CD8-positive, alpha-beta memory T cell (primary cell): ENCODE measurements around the gene MAPK6. TPM values are rescaled to one million over a fixed set of nuclear protein-coding genes. Genes with fewer than 3 reads are reported as not detected.

Experiments used
- CTCF ChIA-PET: fragments of 350-600 bp; sonication (Branson Sonifier 250); formaldehyde crosslinking; loops from one replicate; lab custom pipeline; 2021; ENCODE audit warnings: antibody characterized with exemption; lab: Charles Lee
- POLR2A ChIA-PET: fragments of 350-600 bp; sonication (Branson Sonifier 250); formaldehyde crosslinking; loops from one replicate; lab custom pipeline; 2021; ENCODE audit warnings: antibody characterized with exemption; lab: Charles Lee
- DNase-seq, 5 donors: peaks; one replicate each; pipeline versions ENCODE4 v3.0.0 to v3.0.0-alpha.2; 2020 to 2022; ENCODE audit warnings: mixed read lengths in 1 of 5
- H3K27ac ChIP-seq: one replicate; pipeline ENCODE4 v1.7.0; 2013; ENCODE audit warnings: low read depth, mild to moderate bottlenecking, low read length, moderate library complexity
- H3K27me3 ChIP-seq: 2 replicates; pipeline ENCODE4 v1.7.0; 2013; ENCODE audit warnings: low read length, mild to moderate bottlenecking; ENCODE audit not compliant: insufficient read depth, poor library complexity, severe bottlenecking
- H3K36me3 ChIP-seq: 2 replicates; pipeline ENCODE4 v1.7.0; 2013; ENCODE audit warnings: mild to moderate bottlenecking, low read length, moderate library complexity; ENCODE audit not compliant: insufficient read depth
- H3K4me1 ChIP-seq: 2 replicates; pipeline ENCODE4 v1.7.0; 2013; ENCODE audit warnings: mild to moderate bottlenecking, low read length, moderate library complexity; ENCODE audit not compliant: insufficient read depth
- H3K4me3 ChIP-seq: 2 replicates; pipeline ENCODE4 v1.7.0; 2013; ENCODE audit warnings: mild to moderate bottlenecking, low read length
- H3K9me3 ChIP-seq: 2 replicates; pipeline ENCODE4 v1.7.0; 2013; ENCODE audit warnings: mild to moderate bottlenecking, low read length
- H3K27ac Mint-ChIP-seq, 8 donors: one replicate each; pipeline ENCODE4 v1.8.0; 2020 to 2021; ENCODE audit warnings: mixed read lengths in 8 of 8, mild to moderate bottlenecking in 6 of 8, inconsistent platforms in 3 of 8, moderate library complexity in 3 of 8
- H3K27me3 Mint-ChIP-seq, 2 donors: one replicate each; pipeline ENCODE4 v1.8.0; 2020 to 2021; ENCODE audit warnings: mixed read lengths in 2 of 2, mild to moderate bottlenecking in 1 of 2, moderate library complexity in 1 of 2
- H3K36me3 Mint-ChIP-seq, 3 donors: one replicate each; pipeline ENCODE4 v1.8.0; 2020 to 2021; ENCODE audit warnings: mixed read lengths in 3 of 3, inconsistent platforms in 1 of 3, mild to moderate bottlenecking in 1 of 3
- H3K4me1 Mint-ChIP-seq, 3 donors: one replicate each; pipeline ENCODE4 v1.8.0; 2020 to 2021; ENCODE audit warnings: mixed read lengths in 3 of 3, inconsistent platforms in 1 of 3, mild to moderate bottlenecking in 1 of 3
- H3K4me3 Mint-ChIP-seq, 7 donors: one replicate each; pipeline ENCODE4 v1.8.0; 2020 to 2021; ENCODE audit warnings: mixed read lengths in 7 of 7, mild to moderate bottlenecking in 6 of 7, moderate library complexity in 4 of 7, inconsistent platforms in 2 of 7
- H3K9me3 Mint-ChIP-seq, 5 donors: one replicate each; pipeline ENCODE4 v1.8.0; 2020 to 2022; ENCODE audit warnings: mixed read lengths in 5 of 5, mild to moderate bottlenecking in 3 of 5, moderate library complexity in 2 of 5, inconsistent platforms in 1 of 5
- polyA plus RNA-seq: library from polyadenylated mRNA; unstranded; fragments of 300-500 nt; fragmentation: Illumina TruSeq; gene quantifications from one replicate; pipeline ENCODE4 v1.2.3, GENCODE V29; 2021
- total RNA-seq, 2 experiments: library from RNA; stranded (reverse); gene quantifications; one replicate each; pipeline ENCODE4 v1.2.3, GENCODE V29; 2021

MAPK6 gene
- total and polyA plus RNA-seq, 3 experiments from 2014 or later, result 7.9 to 103 (median 97.6) TPM

GRCh38 chr15:52107238-52107637 is 88.2 kb downstream of the MAPK6 start:
- CTCF ChIA-PET, result interaction anchor here (1.9 kb wide), 1 partner anchor 29 kb away, joined by 6 read pairs; no protein-coding TSS in a partner anchor
- Mint-ChIP-seq H3K9me3 (no peaks in the 10 kb centered on the region), H3K27me3 (peaks cover 16 to 45% of the 10 kb centered on the region in 2 donors), H3K36me3 (peaks cover 0 to 6% (median 0%) of the 10 kb centered on the region in 3 donors), H3K27ac (no peak overlapping the region), H3K4me1 (peaks cover 2 to 6% (median 4%) of the 10 kb centered on the region in 3 donors), H3K4me3 (no peak overlapping the region)
- no peak for DNase-seq
- no peaks in the 10 kb centered on the region for H3K4me1 ChIP-seq
- no peak overlapping the region for H3K27ac ChIP-seq
- no peak overlapping the region for H3K4me3 ChIP-seq
- H3K27me3 ChIP-seq, result peaks cover 23% of the 10 kb centered on the region
- no peaks in the 10 kb centered on the region for H3K9me3 ChIP-seq
- POLR2A ChIA-PET, result no interaction called here
- no peaks in the 10 kb centered on the region for H3K36me3 ChIP-seq

DNA sequence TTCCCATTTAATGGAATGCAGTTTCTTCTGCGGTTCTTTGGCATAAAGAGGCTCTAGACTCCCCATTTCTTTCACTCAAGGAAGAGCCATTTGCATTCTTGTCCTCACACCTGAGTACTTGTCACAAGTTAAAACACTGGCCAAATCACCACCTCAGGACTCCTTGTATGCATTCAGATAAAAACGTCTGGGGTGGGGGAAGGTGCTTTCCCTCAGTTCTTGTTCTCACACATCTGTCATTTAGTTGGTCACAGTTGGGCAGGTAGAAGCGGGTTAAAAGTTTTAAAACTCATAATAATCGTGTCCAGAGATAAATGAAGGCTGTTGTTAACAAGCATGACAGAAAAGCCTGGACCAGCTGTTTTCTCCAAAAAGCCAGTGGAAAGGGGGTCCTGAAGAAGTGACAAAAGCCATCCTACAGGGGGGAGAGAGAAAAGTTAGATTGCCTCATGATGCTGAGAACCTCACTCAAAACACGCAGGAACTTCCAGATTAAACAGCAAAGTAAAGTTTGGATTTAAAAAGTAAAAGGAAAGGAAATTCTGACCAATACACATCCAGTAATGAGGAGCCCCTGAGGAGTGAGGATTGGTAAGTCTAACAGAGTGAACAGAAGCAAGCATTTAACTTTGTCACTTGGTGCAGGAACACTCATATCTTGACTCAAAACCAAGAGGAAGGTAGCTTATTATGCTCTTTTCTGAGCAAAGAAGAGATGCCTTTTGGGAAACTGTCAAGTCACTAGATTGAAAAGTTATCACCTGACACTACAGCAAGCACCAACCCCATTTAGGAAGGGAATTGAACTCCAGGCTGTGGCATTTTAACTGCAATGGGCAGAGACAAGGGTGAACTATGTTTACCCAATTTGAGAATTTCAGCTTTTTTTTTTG is 90.8 kb downstream of the MAPK6 start:
- no peaks in the 10 kb centered on the region for H3K9me3 ChIP-seq
- H3K36me3 ChIP-seq, result no peaks in the 10 kb centered on the region
- POLR2A ChIA-PET, result no interaction called here
- peaks cover 23% of the 10 kb centered on the region for H3K27me3 ChIP-seq
- no peaks in the 10 kb centered on the region for H3K4me1 ChIP-seq
- H3K27ac ChIP-seq, result no peak overlapping the region
- no peak overlapping the region for H3K27ac Mint-ChIP-seq
- H3K4me1 Mint-ChIP-seq, result peaks cover 2 to 7% (median 4%) of the 10 kb centered on the region in 3 donors
- H3K4me3 ChIP-seq, result no peak overlapping the region
- no peak overlapping the region for H3K4me3 Mint-ChIP-seq
- peaks cover 16 to 40% of the 10 kb centered on the region in 2 donors for H3K27me3 Mint-ChIP-seq
- no peaks in the 10 kb centered on the region for H3K9me3 Mint-ChIP-seq
- H3K36me3 Mint-ChIP-seq, result peaks cover 0 to 6% (median 0%) of the 10 kb centered on the region in 3 donors
- CTCF ChIA-PET, result no interaction called here
- DNase-seq, result no peak

GRCh38 chr15:52111517-52112202 is 92.6 kb downstream of the MAPK6 start:
- Histone ChIP-seq H3K9me3 (no peaks in the 10 kb centered on the region), H3K27ac (no peak overlapping the region), H3K27me3 (peaks cover 23% of the 10 kb centered on the region), H3K4me3 (peak overlapping the region; percentile 39), H3K36me3 (no peaks in the 10 kb centered on the region), H3K4me1 (peaks cover 4% of the 10 kb centered on the region)
- H3K27me3 Mint-ChIP-seq, result peaks cover 16 to 29% of the 10 kb centered on the region in 2 donors
- peak overlapping the region in 1 of 8 donors; percentile 17 for H3K27ac Mint-ChIP-seq
- POLR2A ChIA-PET, result no interaction called here
- no peak for DNase-seq
- no peaks in the 10 kb centered on the region for H3K9me3 Mint-ChIP-seq
- H3K36me3 Mint-ChIP-seq, result peaks cover 0 to 6% (median 0%) of the 10 kb centered on the region in 3 donors
- peaks cover 9 to 19% (median 16%) of the 10 kb centered on the region in 3 donors for H3K4me1 Mint-ChIP-seq
- CTCF ChIA-PET, result interaction anchor here (0.9 to 1.3 kb wide), 3 partner anchors 28 to 116 kb away, joined by 3 read pairs; no protein-coding TSS in a partner anchor
- peak overlapping the region in 5 of 7 donors; percentile 17 to 76 (median 44) for H3K4me3 Mint-ChIP-seq

GRCh38 chr15:52112203-52112750 is 93.3 kb downstream of the MAPK6 start:
- Histone ChIP-seq H3K27me3 (peaks cover 23% of the 10 kb centered on the region), H3K36me3 (no peaks in the 10 kb centered on the region), H3K4me3 (peak overlapping the region; percentile 39), H3K4me1 (peaks cover 4% of the 10 kb centered on the region), H3K27ac (no peak overlapping the region), H3K9me3 (no peaks in the 10 kb centered on the region)
- POLR2A ChIA-PET, result no interaction called here
- CTCF ChIA-PET, result interaction anchor here (0.9 to 1.3 kb wide), 3 partner anchors 27 to 115 kb away, joined by 3 read pairs; no protein-coding TSS in a partner anchor
- peak; percentile 9 to 58 (median 28) for DNase-seq
- Mint-ChIP-seq H3K27ac (peak overlapping the region in 1 of 8 donors; percentile 38), H3K27me3 (peaks cover 16 to 27% of the 10 kb centered on the region in 2 donors), H3K4me3 (peak overlapping the region in 6 of 7 donors; percentile 59 to 76 (median 67)), H3K9me3 (no peaks in the 10 kb centered on the region), H3K4me1 (peaks cover 9 to 22% (median 16%) of the 10 kb centered on the region in 3 donors), H3K36me3 (peaks cover 0 to 6% (median 0%) of the 10 kb centered on the region in 3 donors)

- Mint-ChIP-seq H3K36me3 (peaks cover 0 to 6% (median 0%) of the 10 kb centered on the region in 3 donors), H3K27me3 (peaks cover 10 to 23% of the 10 kb centered on the region in 2 donors), H3K4me3 (peak overlapping the region in 5 of 7 donors; percentile 3 to 60 (median 47)), H3K4me1 (peaks cover 11 to 24% (median 16%) of the 10 kb centered on the region in 3 donors), H3K9me3 (no peaks in the 10 kb centered on the region), H3K27ac (peak overlapping the region in 2 of 8 donors; percentile 11 to 64)
- no peak overlapping the region for H3K4me3 ChIP-seq
- no peaks in the 10 kb centered on the region for H3K36me3 ChIP-seq
- peaks cover 4% of the 10 kb centered on the region for H3K4me1 ChIP-seq
- peaks cover 18% of the 10 kb centered on the region for H3K27me3 ChIP-seq
- H3K9me3 ChIP-seq, result no peaks in the 10 kb centered on the region
- DNase-seq, result no peak
- no peak overlapping the region for H3K27ac ChIP-seq
- POLR2A ChIA-PET, result interaction anchor here (0.6 kb wide), 1 partner anchor 252 kb away, joined by 9 read pairs; no protein-coding TSS in a partner anchor
- CTCF ChIA-PET, result interaction anchor here (1.3 kb wide), 1 partner anchor 114 kb away, joined by 3 read pairs; no protein-coding TSS in a partner anchor
Observed at GRCh38 chr15:52113235-52113634, 94.2 kb downstream of the MAPK6 start.

GRCh38 chr15:52113708-52114107 is 94.7 kb downstream of the MAPK6 start:
- H3K27me3 ChIP-seq, result peaks cover 16% of the 10 kb centered on the region
- Mint-ChIP-seq H3K9me3 (no peaks in the 10 kb centered on the region), H3K36me3 (peaks cover 0 to 6% (median 0%) of the 10 kb centered on the region in 3 donors), H3K4me1 (peaks cover 11 to 24% (median 16%) of the 10 kb centered on the region in 3 donors), H3K27me3 (peaks cover 9 to 20% of the 10 kb centered on the region in 2 donors), H3K27ac (peak overlapping the region in 1 of 8 donors; percentile 19), H3K4me3 (peak overlapping the region in 1 of 7 donors; percentile 60)
- H3K4me3 ChIP-seq, result no peak overlapping the region
- peaks cover 4% of the 10 kb centered on the region for H3K4me1 ChIP-seq
- H3K27ac ChIP-seq, result no peak overlapping the region
- ChIA-PET POLR2A (interaction anchor here (0.6 kb wide), 2 partner anchors 10 to 253 kb away, joined by 8 to 9 read pairs; no protein-coding TSS in a partner anchor), CTCF (interaction anchor here (0.9 kb wide), 1 partner anchor 94 kb away, joined by 4 read pairs; no protein-coding TSS in a partner anchor)
- no peaks in the 10 kb centered on the region for H3K9me3 ChIP-seq
- no peaks in the 10 kb centered on the region for H3K36me3 ChIP-seq
- no peak for DNase-seq
